Activated CD4-positive, alpha-beta T cell treated with anti-CD3 and anti-CD28 coated beads, Interleukin-2, amount 10 ng/mL, durations not matched to agents 7 days and 5 days (primary cell): Measurements from ENCODE around the gene PRDM8. TPM values are rescaled to one million over a fixed set of nuclear protein-coding genes. Genes with fewer than 3 reads are reported as not detected.

Source experiments
- CTCF ChIA-PET: fragments of 350-600 bp; sonication (Branson Sonifier 250); formaldehyde crosslinking; loops from one replicate; lab custom pipeline; 2021; ENCODE audit warnings: antibody characterized with exemption; lab: Charles Lee
- POLR2A ChIA-PET: fragments of 350-600 bp; sonication (Branson Sonifier 250); formaldehyde crosslinking; loops from one replicate; lab custom pipeline; 2021; ENCODE audit warnings: antibody characterized with exemption; lab: Charles Lee
- DNase-seq: peaks from one replicate; pipeline ENCODE4 v3.0.0-alpha.2; 2020
- H3K27ac Mint-ChIP-seq: one replicate; pipeline ENCODE4 v1.8.0; 2021; ENCODE audit warnings: mild to moderate bottlenecking, moderate library complexity, mixed read lengths
- H3K27me3 Mint-ChIP-seq: one replicate; pipeline ENCODE4 v1.8.0; 2021; ENCODE audit warnings: mixed read lengths
- H3K36me3 Mint-ChIP-seq: one replicate; pipeline ENCODE4 v1.8.0; 2021; ENCODE audit warnings: low read depth, mixed read lengths
- H3K4me1 Mint-ChIP-seq: one replicate; pipeline ENCODE4 v1.8.0; 2021; ENCODE audit warnings: mixed read lengths
- H3K4me3 Mint-ChIP-seq: one replicate; pipeline ENCODE4 v1.8.0; 2021; ENCODE audit warnings: mild to moderate bottlenecking, moderate library complexity, mixed read lengths
- H3K9me3 Mint-ChIP-seq: one replicate; pipeline ENCODE4 v1.8.0; 2021; ENCODE audit warnings: mixed read lengths
- total RNA-seq, 2 experiments: library from RNA; stranded (reverse); gene quantifications; one replicate each; pipeline ENCODE4 v1.2.3, GENCODE V29; 2021

The PRDM8 gene
- total RNA-seq, 2 experiments from 2014 or later: 4.8 to 5.2 TPM

- Mint-ChIP-seq H3K27ac (no peak overlapping the region), H3K27me3 (peaks cover 71% of the 10 kb centered on the region), H3K4me3 (no peak overlapping the region), H3K9me3 (no peaks in the 10 kb centered on the region), H3K36me3 (peaks cover 31% of the 10 kb centered on the region), H3K4me1 (peaks cover 24% of the 10 kb centered on the region)
- ChIA-PET CTCF (interaction anchor here (1.4 to 1.5 kb wide), 2 partner anchors 12 to 14 kb away, joined by 3 to 4 read pairs; no protein-coding TSS in a partner anchor), POLR2A (interaction anchor here (0.6 kb wide), 1 partner anchor 9 kb away, joined by 3 read pairs; no protein-coding TSS in a partner anchor)
- DNase-seq: no peak
Measured at GRCh38 chr4:80195441-80196140, 1.7 kb upstream of the PRDM8 start.

- Mint-ChIP-seq H3K4me3 (no peak overlapping the region), H3K36me3 (peaks cover 36% of the 10 kb centered on the region), H3K27me3 (peaks cover 76% of the 10 kb centered on the region), H3K4me1 (peaks cover 29% of the 10 kb centered on the region), H3K9me3 (no peaks in the 10 kb centered on the region), H3K27ac (no peak overlapping the region)
- POLR2A ChIA-PET: interaction anchor here (0.6 kb wide), 1 partner anchor 9 kb away, joined by 3 read pairs; no protein-coding TSS in a partner anchor
- no peak for DNase-seq
- CTCF ChIA-PET: interaction anchor here (0.9 to 1.5 kb wide), 4 partner anchors 13 to 124 kb away, joined by 3 to 4 read pairs (median 3); no protein-coding TSS in a partner anchor
Measured at GRCh38 chr4:80196259-80196921, 913 bp upstream of the PRDM8 start.

GRCh38 chr4:80197601-80198440 lies 518 bp downstream of the PRDM8 start:
- Mint-ChIP-seq H3K9me3 (no peaks in the 10 kb centered on the region), H3K4me3 (peak overlapping the region; percentile 38), H3K4me1 (peaks cover 35% of the 10 kb centered on the region), H3K27ac (no peak overlapping the region), H3K36me3 (peaks cover 41% of the 10 kb centered on the region), H3K27me3 (peaks cover 72% of the 10 kb centered on the region)
- CTCF ChIA-PET: interaction anchor here (1.2 kb wide), 1 partner anchor 73 kb away, joined by 3 read pairs; no protein-coding TSS in a partner anchor
- DNase-seq: no peak
- POLR2A ChIA-PET: no interaction called here

- H3K27ac Mint-ChIP-seq: no peak overlapping the region
- CTCF ChIA-PET: interaction anchor here (0.9 to 1.6 kb wide), 2 partner anchors 8 to 15 kb away, joined by 4 to 6 read pairs; no protein-coding TSS in a partner anchor
- peaks cover 67% of the 10 kb centered on the region for H3K27me3 Mint-ChIP-seq
- no peaks in the 10 kb centered on the region for H3K9me3 Mint-ChIP-seq
- POLR2A ChIA-PET: no interaction called here
- peaks cover 41% of the 10 kb centered on the region for H3K36me3 Mint-ChIP-seq
- H3K4me3 Mint-ChIP-seq: peak overlapping the region; percentile 14
- no peak for DNase-seq
- H3K4me1 Mint-ChIP-seq: peaks cover 38% of the 10 kb centered on the region
Measured at GRCh38 chr4:80198441-80198837, 1.1 kb downstream of the PRDM8 start.

- peaks cover 41% of the 10 kb centered on the region for H3K36me3 Mint-ChIP-seq
- H3K9me3 Mint-ChIP-seq: no peaks in the 10 kb centered on the region
- H3K27me3 Mint-ChIP-seq: peaks cover 64% of the 10 kb centered on the region
- no peak overlapping the region for H3K27ac Mint-ChIP-seq
- peaks cover 41% of the 10 kb centered on the region for H3K4me1 Mint-ChIP-seq
- POLR2A ChIA-PET: no interaction called here
- no peak for DNase-seq
- CTCF ChIA-PET: interaction anchor here (0.9 to 1.7 kb wide), 5 partner anchors 9 to 71 kb away, joined by 3 to 6 read pairs (median 5); no protein-coding TSS in a partner anchor
- no peak overlapping the region for H3K4me3 Mint-ChIP-seq
Measured at GRCh38 chr4:80199004-80199560, 1.8 kb downstream of the PRDM8 start.

GRCh38 chr4:80199947-80200346 lies 2.6 kb downstream of the PRDM8 start:
- Mint-ChIP-seq H3K36me3 (peaks cover 41% of the 10 kb centered on the region), H3K4me1 (peaks cover 41% of the 10 kb centered on the region), H3K27ac (no peak overlapping the region), H3K9me3 (no peaks in the 10 kb centered on the region), H3K27me3 (peaks cover 61% of the 10 kb centered on the region), H3K4me3 (no peak overlapping the region)
- ChIA-PET CTCF (interaction anchor here (1.2 to 4.3 kb wide), 5 partner anchors 9 to 72 kb away, joined by 3 to 33 read pairs (median 6); no protein-coding TSS in a partner anchor), POLR2A (no interaction called here)
- DNase-seq: no peak

- CTCF ChIA-PET: interaction anchor here (1.0 to 4.3 kb wide), 17 partner anchors 8 to 278 kb away, joined by 3 to 33 read pairs (median 6); partner anchors contain the start of gene ANTXR2
- H3K9me3 Mint-ChIP-seq: no peaks in the 10 kb centered on the region
- peaks cover 28% of the 10 kb centered on the region for H3K36me3 Mint-ChIP-seq
- H3K27ac Mint-ChIP-seq: peak overlapping the region; percentile 63
- POLR2A ChIA-PET: no interaction called here
- peak; percentile 37 for DNase-seq
- peaks cover 33% of the 10 kb centered on the region for H3K4me1 Mint-ChIP-seq
- H3K4me3 Mint-ChIP-seq: peak overlapping the region; percentile 70
- H3K27me3 Mint-ChIP-seq: peaks cover 50% of the 10 kb centered on the region
Measured at GRCh38 chr4:80201252-80202151, 4.2 kb downstream of the PRDM8 start.

- H3K4me3 Mint-ChIP-seq: peak overlapping the region; percentile 70
- no peaks in the 10 kb centered on the region for H3K9me3 Mint-ChIP-seq
- H3K27ac Mint-ChIP-seq: peak overlapping the region; percentile 63
- peaks cover 23% of the 10 kb centered on the region for H3K36me3 Mint-ChIP-seq
- peak; percentile 73 for DNase-seq
- ChIA-PET CTCF (interaction anchor here (1.0 to 4.3 kb wide), 20 partner anchors 9 to 1263 kb away, joined by 3 to 33 read pairs (median 6); partner anchors contain the start of genes ANTXR2 and PAQR3), POLR2A (no interaction called here)
- peaks cover 43% of the 10 kb centered on the region for H3K27me3 Mint-ChIP-seq
- H3K4me1 Mint-ChIP-seq: peaks cover 26% of the 10 kb centered on the region
Measured at GRCh38 chr4:80202190-80202711, 4.9 kb downstream of the PRDM8 start.

- H3K27me3 Mint-ChIP-seq: peaks cover 40% of the 10 kb centered on the region
- H3K9me3 Mint-ChIP-seq: no peaks in the 10 kb centered on the region
- H3K4me1 Mint-ChIP-seq: peaks cover 19% of the 10 kb centered on the region
- H3K27ac Mint-ChIP-seq: peak overlapping the region; percentile 85
- CTCF ChIA-PET: interaction anchor here (0.9 to 4.3 kb wide), 21 partner anchors 10 to 1605 kb away, joined by 3 to 33 read pairs (median 5); partner anchors contain the start of genes ANTXR2 and PAQR3
- peak; percentile 61 for DNase-seq
- H3K36me3 Mint-ChIP-seq: peaks cover 17% of the 10 kb centered on the region
- H3K4me3 Mint-ChIP-seq: peak overlapping the region; percentile 80
- POLR2A ChIA-PET: no interaction called here
Measured at GRCh38 chr4:80202741-80203553, 5.6 kb downstream of the PRDM8 start.

GRCh38 chr4:80204433-80205011 lies 7.2 kb downstream of the PRDM8 start:
- no peaks in the 10 kb centered on the region for H3K9me3 Mint-ChIP-seq
- ChIA-PET POLR2A (no interaction called here), CTCF (interaction anchor here (1.0 kb wide), 1 partner anchor 20 kb away, joined by 3 read pairs; no protein-coding TSS in a partner anchor)
- peaks cover 16% of the 10 kb centered on the region for H3K4me1 Mint-ChIP-seq
- peaks cover 37% of the 10 kb centered on the region for H3K27me3 Mint-ChIP-seq
- no peak for DNase-seq
- H3K4me3 Mint-ChIP-seq: no peak overlapping the region
- peaks cover 12% of the 10 kb centered on the region for H3K36me3 Mint-ChIP-seq
- no peak overlapping the region for H3K27ac Mint-ChIP-seq
